ENCODE data around the gene SETDB1.

SETDB1 gene

DNA sequence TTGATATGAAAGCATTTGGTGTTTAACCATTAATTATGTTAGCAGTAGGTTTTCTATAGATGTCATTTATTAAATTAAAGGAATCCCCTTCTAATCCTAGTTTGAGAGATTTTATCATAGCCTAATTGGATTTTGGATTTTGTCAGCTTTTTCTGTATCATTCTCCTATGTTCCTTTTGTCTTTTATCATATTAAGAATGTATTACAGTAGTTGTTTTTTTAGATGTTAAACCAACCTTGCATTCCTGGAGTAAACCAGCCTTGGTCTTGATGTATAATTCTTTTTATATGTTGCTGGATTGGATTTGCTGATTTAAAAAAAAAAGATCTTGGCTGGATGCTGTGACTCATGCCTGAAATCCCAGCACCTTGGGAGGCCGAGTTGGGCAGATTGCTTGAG, 5.6 kb downstream of the SETDB1 start:
- Histone ChIP-seq H3K9me3 (replicated peaks; ENCODE audit: low read length) (no peaks in the 10 kb centered on the region), H3K9ac (ENCODE audit: low read depth, low read length) (no peak overlapping the region), H3K4me3 (ENCODE audit: low read length) (no peak overlapping the region), H3K4me2 (ENCODE audit: low read length) (no peak overlapping the region), H3K27me3 (ENCODE audit: control insufficient read depth, insufficient read depth, low read length) (no peaks in the 10 kb centered on the region), H3K36me3 (ENCODE audit: insufficient read depth, low read length) (peaks cover 53% of the 10 kb centered on the region), H3K4me1 (ENCODE audit: control insufficient read depth, insufficient read depth, low read length) (peaks cover 7% of the 10 kb centered on the region)

GRCh38 chr1:150944856-150945255, 18.7 kb downstream of the SETDB1 start:
- H3K4me2 ChIP-seq (ENCODE audit: low read length), result no peak overlapping the region
- H3K9ac ChIP-seq (ENCODE audit: low read depth, low read length), result no peak overlapping the region
- peaks cover 69% of the 10 kb centered on the region for H3K36me3 ChIP-seq (ENCODE audit: insufficient read depth, low read length)
- H3K4me3 ChIP-seq (ENCODE audit: low read length), result no peak overlapping the region
- H3K4me1 ChIP-seq (ENCODE audit: control insufficient read depth, insufficient read depth, low read length), result no peaks in the 10 kb centered on the region
- no peaks in the 10 kb centered on the region for H3K27me3 ChIP-seq (ENCODE audit: control insufficient read depth, insufficient read depth, low read length)
- H3K9me3 ChIP-seq (replicated peaks; ENCODE audit: low read length), result no peaks in the 10 kb centered on the region

DNA sequence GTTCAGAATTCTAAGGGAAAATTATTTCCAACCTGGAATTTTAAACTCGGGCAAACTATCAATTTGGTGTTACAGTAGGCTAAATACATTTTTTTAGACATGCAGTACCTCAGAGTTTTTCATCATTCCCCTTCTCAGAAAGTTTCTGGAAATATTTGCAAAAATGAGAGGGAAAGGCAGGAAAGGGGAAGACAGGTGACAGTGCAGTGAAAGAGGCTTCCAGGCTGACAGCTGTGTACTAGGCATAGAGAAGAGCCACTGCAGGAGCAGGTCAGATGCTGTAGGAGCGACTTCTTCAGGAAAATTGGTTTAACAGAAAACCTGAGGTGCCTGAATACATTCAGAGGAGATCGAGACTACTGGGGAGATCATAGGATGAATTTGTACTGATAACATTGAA, 28.5 kb downstream of the SETDB1 start:
- no peaks in the 10 kb centered on the region for H3K27me3 ChIP-seq (ENCODE audit: control insufficient read depth, insufficient read depth, low read length)
- H3K9me3 ChIP-seq (replicated peaks; ENCODE audit: low read length), result no peaks in the 10 kb centered on the region
- no peaks in the 10 kb centered on the region for H3K4me1 ChIP-seq (ENCODE audit: control insufficient read depth, insufficient read depth, low read length)
- H3K36me3 ChIP-seq (ENCODE audit: insufficient read depth, low read length), result peaks cover 47% of the 10 kb centered on the region
- H3K4me3 ChIP-seq (ENCODE audit: low read length), result no peak overlapping the region
- no peak overlapping the region for H3K9ac ChIP-seq (ENCODE audit: low read depth, low read length)
- no peak overlapping the region for H3K4me2 ChIP-seq (ENCODE audit: low read length)

GRCh38 chr1:150955280-150955679, 29.1 kb downstream of the SETDB1 start:
- Histone ChIP-seq H3K4me1 (ENCODE audit: control insufficient read depth, insufficient read depth, low read length) (no peaks in the 10 kb centered on the region), H3K4me3 (ENCODE audit: low read length) (no peak overlapping the region), H3K36me3 (ENCODE audit: insufficient read depth, low read length) (peaks cover 44% of the 10 kb centered on the region), H3K27me3 (ENCODE audit: control insufficient read depth, insufficient read depth, low read length) (no peaks in the 10 kb centered on the region), H3K9ac (ENCODE audit: low read depth, low read length) (no peak overlapping the region), H3K4me2 (ENCODE audit: low read length) (no peak overlapping the region), H3K9me3 (replicated peaks; ENCODE audit: low read length) (no peaks in the 10 kb centered on the region)

GRCh38 chr1:150957666-150958065, 31.5 kb downstream of the SETDB1 start:
- H3K36me3 ChIP-seq (ENCODE audit: insufficient read depth, low read length), result peaks cover 43% of the 10 kb centered on the region
- H3K4me3 ChIP-seq (ENCODE audit: low read length), result no peak overlapping the region

GRCh38 chr1:150960646-150961045, 34.5 kb downstream of the SETDB1 start:
- no peak overlapping the region for H3K4me2 ChIP-seq (ENCODE audit: low read length)
- H3K36me3 ChIP-seq (ENCODE audit: insufficient read depth, low read length), result peaks cover 67% of the 10 kb centered on the region

More at GRCh38 chr1:150957666-150958065, 31.5 kb downstream of the SETDB1 start:
- no peaks in the 10 kb centered on the region for H3K27me3 ChIP-seq (ENCODE audit: control insufficient read depth, insufficient read depth, low read length)
- H3K9me3 ChIP-seq (replicated peaks; ENCODE audit: low read length), result no peaks in the 10 kb centered on the region
- no peak overlapping the region for H3K4me2 ChIP-seq (ENCODE audit: low read length)
- no peak overlapping the region for H3K9ac ChIP-seq (ENCODE audit: low read depth, low read length)
- no peaks in the 10 kb centered on the region for H3K4me1 ChIP-seq (ENCODE audit: control insufficient read depth, insufficient read depth, low read length)

GRCh38 chr1:150961756-150962155, 35.6 kb downstream of the SETDB1 start:
- Histone ChIP-seq H3K4me1 (ENCODE audit: control insufficient read depth, insufficient read depth, low read length) (no peaks in the 10 kb centered on the region), H3K9me3 (replicated peaks; ENCODE audit: low read length) (no peaks in the 10 kb centered on the region), H3K36me3 (ENCODE audit: insufficient read depth, low read length) (peaks cover 75% of the 10 kb centered on the region), H3K4me3 (ENCODE audit: low read length) (no peak overlapping the region), H3K27me3 (ENCODE audit: control insufficient read depth, insufficient read depth, low read length) (no peaks in the 10 kb centered on the region), H3K9ac (ENCODE audit: low read depth, low read length) (no peak overlapping the region), H3K4me2 (ENCODE audit: low read length) (no peak overlapping the region)

More at GRCh38 chr1:150960646-150961045, 34.5 kb downstream of the SETDB1 start:
- Histone ChIP-seq H3K9ac (ENCODE audit: low read depth, low read length) (no peak overlapping the region), H3K9me3 (replicated peaks; ENCODE audit: low read length) (no peaks in the 10 kb centered on the region), H3K27me3 (ENCODE audit: control insufficient read depth, insufficient read depth, low read length) (no peaks in the 10 kb centered on the region), H3K4me1 (ENCODE audit: control insufficient read depth, insufficient read depth, low read length) (no peaks in the 10 kb centered on the region), H3K4me3 (ENCODE audit: low read length) (no peak overlapping the region)

GRCh38 chr1:150963321-150964163, 37.4 kb downstream of the SETDB1 start:
- H3K27me3 ChIP-seq (ENCODE audit: control insufficient read depth, insufficient read depth, low read length), result no peaks in the 10 kb centered on the region
- no peaks in the 10 kb centered on the region for H3K4me1 ChIP-seq (ENCODE audit: control insufficient read depth, insufficient read depth, low read length)
- H3K9ac ChIP-seq (ENCODE audit: low read depth, low read length), result no peak overlapping the region
- no peak overlapping the region for H3K4me3 ChIP-seq (ENCODE audit: low read length)
- no peak overlapping the region for H3K4me2 ChIP-seq (ENCODE audit: low read length)
- H3K9me3 ChIP-seq (replicated peaks; ENCODE audit: low read length), result no peaks in the 10 kb centered on the region
- H3K36me3 ChIP-seq (ENCODE audit: insufficient read depth, low read length), result peaks cover 85% of the 10 kb centered on the region

DNA sequence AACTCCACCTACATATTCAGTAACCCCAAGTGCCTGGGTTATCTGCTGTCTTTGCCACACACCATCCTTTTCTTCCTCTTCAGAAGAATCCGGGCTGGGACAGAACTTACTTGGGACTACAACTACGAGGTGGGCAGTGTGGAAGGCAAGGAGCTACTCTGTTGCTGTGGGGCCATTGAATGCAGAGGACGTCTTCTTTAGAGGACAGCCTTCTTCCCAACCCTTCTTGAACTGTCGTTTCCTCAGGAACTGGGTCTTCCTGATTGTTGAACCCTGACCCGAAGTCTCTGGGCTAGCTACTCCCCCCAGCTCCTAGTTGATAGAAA, 38.0 kb downstream of the SETDB1 start:
- H3K9me3 ChIP-seq (replicated peaks; ENCODE audit: low read length), result no peaks in the 10 kb centered on the region
- peaks cover 85% of the 10 kb centered on the region for H3K36me3 ChIP-seq (ENCODE audit: insufficient read depth, low read length)
- H3K4me2 ChIP-seq (ENCODE audit: low read length), result no peak overlapping the region
- no peak overlapping the region for H3K4me3 ChIP-seq (ENCODE audit: low read length)
- no peak overlapping the region for H3K9ac ChIP-seq (ENCODE audit: low read depth, low read length)
- H3K4me1 ChIP-seq (ENCODE audit: control insufficient read depth, insufficient read depth, low read length), result no peaks in the 10 kb centered on the region
- H3K27me3 ChIP-seq (ENCODE audit: control insufficient read depth, insufficient read depth, low read length), result no peaks in the 10 kb centered on the region

GRCh38 chr1:150965605-150966004, 39.4 kb downstream of the SETDB1 start:
- peaks cover 4% of the 10 kb centered on the region for H3K4me1 ChIP-seq (ENCODE audit: control insufficient read depth, insufficient read depth, low read length)
- peaks cover 76% of the 10 kb centered on the region for H3K36me3 ChIP-seq (ENCODE audit: insufficient read depth, low read length)

DNA sequence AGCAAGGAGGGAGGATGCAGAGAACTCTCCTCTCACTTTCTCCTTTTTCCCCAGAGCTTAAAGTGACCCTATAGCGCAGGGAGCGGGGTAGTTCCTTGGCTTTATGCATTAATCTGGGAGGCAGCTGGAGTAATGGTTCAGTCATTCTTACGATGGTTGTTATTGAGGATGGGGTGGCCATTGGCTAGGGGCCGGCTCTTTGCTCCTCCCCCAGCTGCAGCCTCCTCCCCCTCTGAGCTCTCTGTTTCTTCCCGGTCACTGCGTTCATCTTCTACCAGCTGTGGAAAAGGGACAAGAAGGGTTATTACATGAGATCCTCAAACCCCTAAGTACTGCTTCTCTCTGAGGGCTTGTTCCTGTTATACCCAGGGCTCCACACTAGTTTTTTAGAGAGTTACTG, 39.8 kb downstream of the SETDB1 start:
- Histone ChIP-seq H3K36me3 (ENCODE audit: insufficient read depth, low read length) (peaks cover 72% of the 10 kb centered on the region), H3K4me1 (ENCODE audit: control insufficient read depth, insufficient read depth, low read length) (peaks cover 8% of the 10 kb centered on the region), H3K4me2 (ENCODE audit: low read length) (no peak overlapping the region), H3K9me3 (replicated peaks; ENCODE audit: low read length) (no peaks in the 10 kb centered on the region), H3K4me3 (ENCODE audit: low read length) (no peak overlapping the region), H3K9ac (ENCODE audit: low read depth, low read length) (no peak overlapping the region), H3K27me3 (ENCODE audit: control insufficient read depth, insufficient read depth, low read length) (no peaks in the 10 kb centered on the region)

More at GRCh38 chr1:150965605-150966004, 39.4 kb downstream of the SETDB1 start:
- Histone ChIP-seq H3K4me3 (ENCODE audit: low read length) (no peak overlapping the region), H3K9me3 (replicated peaks; ENCODE audit: low read length) (no peaks in the 10 kb centered on the region), H3K4me2 (ENCODE audit: low read length) (no peak overlapping the region), H3K27me3 (ENCODE audit: control insufficient read depth, insufficient read depth, low read length) (no peaks in the 10 kb centered on the region), H3K9ac (ENCODE audit: low read depth, low read length) (no peak overlapping the region)

- H3K9ac ChIP-seq (ENCODE audit: low read depth, low read length), result no peak overlapping the region
- peaks cover 27% of the 10 kb centered on the region for H3K4me1 ChIP-seq (ENCODE audit: control insufficient read depth, insufficient read depth, low read length)
- no peaks in the 10 kb centered on the region for H3K27me3 ChIP-seq (ENCODE audit: control insufficient read depth, insufficient read depth, low read length)
- no peaks in the 10 kb centered on the region for H3K9me3 ChIP-seq (replicated peaks; ENCODE audit: low read length)
- peaks cover 56% of the 10 kb centered on the region for H3K36me3 ChIP-seq (ENCODE audit: insufficient read depth, low read length)
- no peak overlapping the region for H3K4me2 ChIP-seq (ENCODE audit: low read length)
- H3K4me3 ChIP-seq (ENCODE audit: low read length), result no peak overlapping the region
These were observed 41.8 kb downstream of the SETDB1 start for GRCh38 chr1:150967936-150968335.
